Transverse colon (tissue), 4 donors: ENCODE measurements around the gene GTPBP10. TPM values are rescaled to one million over a fixed set of nuclear protein-coding genes. Genes with fewer than 3 reads are reported as not detected.
A peak's percentile ranks its signal among the peaks of the same experiment; 100 is the strongest.

Source experiments
- DNase-seq: peaks from one replicate; pipeline ENCODE4 v3.0.0-alpha.2; 2019
- H3K27ac ChIP-seq, 4 donors: fragments of 200-600 bp; sonication (generic); 2 replicates each; pipeline ENCODE4 v1.5.1; 2016 to 2018; ENCODE audit warnings: inconsistent platforms in 4 of 4
- H3K27me3 ChIP-seq: fragments of 200-600 bp; sonication (generic); 2 replicates; pipeline ENCODE4 v1.5.1; 2017; ENCODE audit warnings: inconsistent platforms
- H3K36me3 ChIP-seq, 4 donors: fragments of 200-600 bp; sonication (generic); 2 replicates each; pipeline ENCODE4 v1.5.1; 2017 to 2019; ENCODE audit warnings: inconsistent platforms in 4 of 4
- H3K4me1 ChIP-seq, 4 donors: fragments of 200-600 bp; sonication (generic); 2 replicates each; pipeline ENCODE4 v1.5.1; 2017 to 2020; ENCODE audit warnings: inconsistent platforms in 4 of 4
- H3K4me3 ChIP-seq, 4 donors: fragments of 200-600 bp; sonication (generic); 1 replicate in 1 of 4; 2 replicates in 3 of 4; pipeline versions ENCODE4 v1.5.1 to v1.6.1; 2017 to 2019; ENCODE audit warnings: inconsistent platforms in 4 of 4
- H3K9me3 ChIP-seq, 2 donors: fragments of 200-600 bp; sonication (generic); 2 replicates each; pipeline ENCODE4 v1.5.1; 2017 to 2019; ENCODE audit warnings: inconsistent platforms in 2 of 2
- EP300 ChIP-seq: sonication (generic); formaldehyde crosslinking; IDR thresholded peaks from one replicate; pipeline ENCODE4 v1.6.1; 2017; ENCODE audit warnings: antibody characterized with exemption, low read depth
- POLR2A ChIP-seq: fragments of 450-650 bp; IDR thresholded peaks from one replicate; pipeline ENCODE4 v1.6.1; 2016; ENCODE audit warnings: antibody characterized with exemption, mild to moderate bottlenecking, moderate library complexity
- POLR2AphosphoS5 ChIP-seq, 3 donors: sonication (generic); formaldehyde crosslinking; IDR thresholded peaks; one replicate each; pipeline ENCODE4 v1.6.1; 2016; ENCODE audit warnings: antibody characterized with exemption in 3 of 3
- WGBS, 2 donors: methylation state at CpG; one replicate each; pipeline ENCODE4 v1.1.5; 2018; ENCODE audit warnings: low coverage in 1 of 2; 5-methylcytosine and 5-hydroxymethylcytosine counted together
- in situ Hi-C, 4 donors: fragments of 200-750 bp; cut with MboI; loops; one replicate each; pipeline versions ENCODE4 v1.15.0 to v1.15.1; 2017; ENCODE audit warnings: low sequenced_read_pairs in 3 of 4, low pct_ligation_motif_present in 1 of 4, low pct_unique_long_range_greater_than_20kb in 1 of 4
- intact Hi-C: fragments of 100-400 bp; cut with DNase I; formaldehyde crosslinking; loops from one replicate; pipeline ENCODE4 v1.15.1; 2023; ENCODE audit warnings: low total_unique reads
- total RNA-seq, 4 donors: library from RNA; depleted of rRNA; stranded (reverse); fragments of >200 nt; gene quantifications; one replicate each; pipeline ENCODE4 v1.1.0, GENCODE V29; 2016
- TF ChIP-seq, protein P1 (sequence below), 5 experiments: fragments of 200-600 bp in 3 of 5; fragments of 450-650 bp in 2 of 5; sonication (generic) in 3 of 5; IDR thresholded peaks; 1 replicate in 2 of 5; 2 replicates in 3 of 5; pipeline ENCODE4 v1.5.1; 2016 to 2017; ENCODE audit warnings: antibody characterized with exemption in 5 of 5, inconsistent platforms in 3 of 5, mild to moderate bottlenecking in 2 of 5, moderate library complexity in 1 of 5

Gene GTPBP10
- total RNA-seq, 4 donors from 2014 or later = 1.5 to 71.0 (median 19.6) TPM

DNA sequence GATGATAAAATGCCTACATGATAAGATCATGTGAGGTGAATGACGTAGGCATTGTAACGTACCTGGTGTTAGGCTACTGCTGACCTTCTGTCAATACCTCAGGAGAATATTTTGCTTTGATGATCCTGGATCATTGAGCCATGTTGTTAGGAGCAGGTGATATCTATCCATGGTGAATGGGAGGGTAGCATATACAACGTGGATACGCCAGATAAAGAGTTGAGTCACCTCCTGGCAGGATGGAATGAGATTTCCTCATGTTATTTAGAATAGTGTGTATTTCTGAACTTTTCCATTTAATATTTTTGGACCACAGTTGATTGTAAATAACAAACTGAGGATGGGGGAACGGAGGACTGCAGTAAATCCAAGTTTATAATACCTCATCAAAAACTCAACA lies 45.0 kb downstream of the GTPBP10 start:
- Histone ChIP-seq H3K27me3 (no peaks in the 10 kb centered on the region), H3K36me3 (peaks cover 0 to under 1% (median under 1%) of the 10 kb centered on the region in 4 donors), H3K27ac (no peak overlapping the region), H3K4me3 (no peak overlapping the region), H3K4me1 (no peaks in the 10 kb centered on the region), H3K9me3 (no peaks in the 10 kb centered on the region)
- no peak for TF ChIP-seq POLR2AphosphoS5 (IDR thresholded peaks at IDR 0.05)
- TF ChIP-seq, protein P1, sequence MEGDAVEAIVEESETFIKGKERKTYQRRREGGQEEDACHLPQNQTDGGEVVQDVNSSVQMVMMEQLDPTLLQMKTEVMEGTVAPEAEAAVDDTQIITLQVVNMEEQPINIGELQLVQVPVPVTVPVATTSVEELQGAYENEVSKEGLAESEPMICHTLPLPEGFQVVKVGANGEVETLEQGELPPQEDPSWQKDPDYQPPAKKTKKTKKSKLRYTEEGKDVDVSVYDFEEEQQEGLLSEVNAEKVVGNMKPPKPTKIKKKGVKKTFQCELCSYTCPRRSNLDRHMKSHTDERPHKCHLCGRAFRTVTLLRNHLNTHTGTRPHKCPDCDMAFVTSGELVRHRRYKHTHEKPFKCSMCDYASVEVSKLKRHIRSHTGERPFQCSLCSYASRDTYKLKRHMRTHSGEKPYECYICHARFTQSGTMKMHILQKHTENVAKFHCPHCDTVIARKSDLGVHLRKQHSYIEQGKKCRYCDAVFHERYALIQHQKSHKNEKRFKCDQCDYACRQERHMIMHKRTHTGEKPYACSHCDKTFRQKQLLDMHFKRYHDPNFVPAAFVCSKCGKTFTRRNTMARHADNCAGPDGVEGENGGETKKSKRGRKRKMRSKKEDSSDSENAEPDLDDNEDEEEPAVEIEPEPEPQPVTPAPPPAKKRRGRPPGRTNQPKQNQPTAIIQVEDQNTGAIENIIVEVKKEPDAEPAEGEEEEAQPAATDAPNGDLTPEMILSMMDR (IDR thresholded peaks at IDR 0.05) = no peak
- intact Hi-C loops = no loop called here
- no peak for DNase-seq
- in situ Hi-C loops = no loop called here
- 83 to 88% methylated on average over 5 of the region's 5 CpGs for WGBS, 2 donors

DNA sequence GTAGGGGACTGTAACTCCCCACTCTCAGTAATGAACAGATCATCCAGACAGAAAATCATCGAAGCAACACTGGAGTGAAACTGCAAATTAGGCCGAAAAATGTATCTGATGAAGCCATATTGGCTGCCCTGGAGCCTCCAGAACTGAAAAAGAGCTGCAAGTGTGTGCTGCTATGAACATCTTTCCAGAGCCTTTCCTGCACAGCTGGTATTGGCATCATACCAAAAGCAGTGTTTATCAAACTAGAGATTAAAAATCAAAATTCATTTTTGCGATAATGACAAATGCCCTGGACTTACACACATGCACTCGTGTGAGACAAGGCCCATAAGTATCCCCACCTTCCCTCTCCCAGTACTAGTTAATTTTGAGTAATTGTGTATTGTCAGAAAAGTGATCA lies 49.9 kb downstream of the GTPBP10 start:
- WGBS, 2 donors = 89 to 94% methylated on average over 3 to 4 of the region's 4 CpGs
- H3K27me3 ChIP-seq = no peaks in the 10 kb centered on the region
- H3K9me3 ChIP-seq = no peaks in the 10 kb centered on the region
- TF ChIP-seq, protein P1 (IDR thresholded peaks at IDR 0.05) = no peak
- TF ChIP-seq EP300 (no peak), POLR2AphosphoS5 (IDR thresholded peaks at IDR 0.05) (no peak), POLR2A (no peak)
- no peak for DNase-seq
- H3K4me3 ChIP-seq = no peak overlapping the region
- intact Hi-C loops = no loop called here
- no peaks in the 10 kb centered on the region for H3K36me3 ChIP-seq
- no peaks in the 10 kb centered on the region for H3K4me1 ChIP-seq
- in situ Hi-C loops = no loop called here
- H3K27ac ChIP-seq = no peak overlapping the region

DNA sequence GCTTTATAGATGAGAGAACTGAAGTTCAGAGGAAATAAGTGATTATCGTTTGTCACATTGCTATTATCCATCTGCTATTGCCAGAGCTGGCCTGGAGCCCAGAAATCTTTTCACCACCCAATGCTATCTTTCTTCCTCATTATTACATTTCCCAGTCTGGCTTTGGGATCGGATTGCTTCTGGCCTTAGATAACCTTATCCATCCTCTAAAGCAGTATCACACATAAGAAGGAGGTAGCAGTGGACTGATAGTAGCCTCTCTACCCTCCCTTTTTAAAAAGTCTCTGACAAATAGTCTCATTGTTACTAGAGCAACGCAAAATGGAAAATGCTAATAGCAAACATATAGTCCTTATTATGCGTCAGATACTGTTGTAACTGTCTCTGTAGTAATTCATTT lies 55.5 kb downstream of the GTPBP10 start:
- Histone ChIP-seq H3K4me1 (peaks cover 4 to 27% (median 13%) of the 10 kb centered on the region in 4 donors), H3K27me3 (no peaks in the 10 kb centered on the region), H3K9me3 (no peaks in the 10 kb centered on the region), H3K36me3 (no peaks in the 10 kb centered on the region), H3K27ac (no peak overlapping the region), H3K4me3 (no peak overlapping the region)
- DNase-seq = peak; percentile 54
- intact Hi-C loops = no loop called here
- TF ChIP-seq, protein P1 (IDR thresholded peaks at IDR 0.05) = no peak
- TF ChIP-seq POLR2AphosphoS5 (IDR thresholded peaks at IDR 0.05) (no peak), EP300 (no peak), POLR2A (no peak)
- in situ Hi-C loops = loop anchor here in 2 of 4 donors (25.0 kb wide), 1 partner anchor 240 kb away; the partner anchor contains the start of gene STEAP1 (in 2 of the 2)
- WGBS, 2 donors = 29 to 42% methylated on average over 2 to 4 of the region's 4 CpGs

DNA sequence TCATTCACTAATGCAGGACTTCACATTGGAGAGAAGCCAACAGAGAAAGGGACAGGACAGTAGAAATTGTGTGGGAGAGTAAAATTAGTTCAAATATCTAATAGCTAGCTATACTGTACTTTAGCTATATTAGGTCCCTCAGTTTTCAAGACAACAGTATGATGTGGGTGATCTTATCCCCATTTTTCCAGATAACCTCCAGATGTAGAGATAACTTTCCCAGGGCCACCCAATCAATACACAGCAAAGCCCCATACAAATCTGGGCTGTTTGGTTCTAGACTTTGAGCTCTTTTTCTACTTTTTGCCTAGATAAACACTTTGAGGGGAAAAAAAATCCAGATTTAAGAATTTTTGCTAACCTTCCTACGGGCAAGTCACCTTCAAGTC lies 56.3 kb downstream of the GTPBP10 start:
- TF ChIP-seq, protein P1 (IDR thresholded peaks at IDR 0.05) = no peak
- TF ChIP-seq POLR2A (no peak), EP300 (no peak), POLR2AphosphoS5 (IDR thresholded peaks at IDR 0.05) (no peak)
- no peak for DNase-seq
- 0 to 19% methylated on average over 1 of the region's 1 CpG for WGBS, 2 donors
- no peaks in the 10 kb centered on the region for H3K9me3 ChIP-seq
- H3K4me3 ChIP-seq = peak overlapping the region; percentile 19 to 67 (median 56)
- H3K4me1 ChIP-seq = peaks cover 4 to 27% (median 13%) of the 10 kb centered on the region in 4 donors
- H3K27ac ChIP-seq = peak overlapping the region; percentile 86 to 95 (median 90)
- H3K27me3 ChIP-seq = no peaks in the 10 kb centered on the region
- no peaks in the 10 kb centered on the region for H3K36me3 ChIP-seq
- in situ Hi-C loops = loop anchor here in 2 of 4 donors (25.0 kb wide), 1 partner anchor 240 kb away; the partner anchor contains the start of gene STEAP1 (in 2 of the 2)
- intact Hi-C loops = no loop called here
